ENCODE measurements around the gene PCDH9.

The PCDH9 gene

DNA sequence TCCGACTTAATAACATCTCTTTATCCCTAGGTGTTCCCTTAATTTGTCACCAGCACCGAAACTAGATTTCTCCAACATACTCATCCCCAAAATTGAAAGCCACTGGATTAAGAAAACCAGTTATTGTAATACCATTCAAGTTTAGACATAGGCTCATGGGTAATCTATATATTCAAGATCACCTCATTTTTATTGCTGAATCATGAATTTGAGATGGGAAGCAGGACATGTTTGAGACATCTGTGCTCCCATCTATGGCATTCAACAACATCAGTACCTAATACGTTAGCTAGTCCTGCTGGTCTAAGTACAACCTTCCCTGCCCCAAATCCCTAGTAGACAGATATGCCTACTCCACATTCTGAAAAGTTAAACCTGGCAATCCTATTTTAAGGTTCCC, 820.6 kb downstream of the PCDH9 start:
- H4K20me1 ChIP-seq (ENCODE audit: insufficient read depth, low read length, poor library complexity, severe bottlenecking), result no peaks in the 10 kb centered on the region
- H2AFZ ChIP-seq (ENCODE audit: low read length), result no peak overlapping the region
- no peak for TF ChIP-seq EZH2phosphoT487 (IDR thresholded peaks at IDR 0.05; ENCODE audit: borderline replicate concordance)
- TF ChIP-seq, protein P1, sequence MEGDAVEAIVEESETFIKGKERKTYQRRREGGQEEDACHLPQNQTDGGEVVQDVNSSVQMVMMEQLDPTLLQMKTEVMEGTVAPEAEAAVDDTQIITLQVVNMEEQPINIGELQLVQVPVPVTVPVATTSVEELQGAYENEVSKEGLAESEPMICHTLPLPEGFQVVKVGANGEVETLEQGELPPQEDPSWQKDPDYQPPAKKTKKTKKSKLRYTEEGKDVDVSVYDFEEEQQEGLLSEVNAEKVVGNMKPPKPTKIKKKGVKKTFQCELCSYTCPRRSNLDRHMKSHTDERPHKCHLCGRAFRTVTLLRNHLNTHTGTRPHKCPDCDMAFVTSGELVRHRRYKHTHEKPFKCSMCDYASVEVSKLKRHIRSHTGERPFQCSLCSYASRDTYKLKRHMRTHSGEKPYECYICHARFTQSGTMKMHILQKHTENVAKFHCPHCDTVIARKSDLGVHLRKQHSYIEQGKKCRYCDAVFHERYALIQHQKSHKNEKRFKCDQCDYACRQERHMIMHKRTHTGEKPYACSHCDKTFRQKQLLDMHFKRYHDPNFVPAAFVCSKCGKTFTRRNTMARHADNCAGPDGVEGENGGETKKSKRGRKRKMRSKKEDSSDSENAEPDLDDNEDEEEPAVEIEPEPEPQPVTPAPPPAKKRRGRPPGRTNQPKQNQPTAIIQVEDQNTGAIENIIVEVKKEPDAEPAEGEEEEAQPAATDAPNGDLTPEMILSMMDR (conservative IDR thresholded peaks at IDR 0.05; ENCODE audit: low read length), result no peak

DNA sequence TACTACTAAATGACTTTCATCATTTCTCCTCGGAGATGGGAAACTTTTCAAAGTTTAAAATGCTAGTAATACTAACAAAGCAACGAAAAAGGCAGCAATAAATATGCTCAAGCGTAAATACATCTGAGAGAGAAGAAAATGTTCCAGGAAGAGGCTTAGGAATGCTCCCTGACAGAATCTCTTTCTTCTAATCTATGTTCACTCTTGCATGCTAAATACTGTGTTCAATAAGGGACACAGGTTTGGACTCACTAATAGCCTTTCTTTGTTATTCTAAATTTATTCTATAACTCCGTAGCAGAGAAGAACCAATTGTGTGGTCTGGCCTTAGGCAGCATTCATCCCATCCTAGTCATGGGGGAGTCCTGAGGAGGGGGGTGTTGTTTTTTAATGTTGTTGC, 823.0 kb downstream of the PCDH9 start:
- Histone ChIP-seq H3K4me2 (ENCODE audit: low read depth, low read length, poor library complexity, severe bottlenecking) (no peak overlapping the region), H3K4me1 (ENCODE audit: insufficient read depth, low read length, poor library complexity, severe bottlenecking) (no peaks in the 10 kb centered on the region), H3K27me3 (ENCODE audit: insufficient read depth, low read length, poor library complexity, severe bottlenecking) (no peaks in the 10 kb centered on the region), H3K4me3 (ENCODE audit: low read length, poor library complexity, severe bottlenecking) (no peak overlapping the region), H3F3A (ENCODE audit: low read depth) (no peaks in the 10 kb centered on the region), H3K9ac (ENCODE audit: low read depth, low read length, poor library complexity, severe bottlenecking) (no peak overlapping the region), H3K79me2 (ENCODE audit: insufficient read depth, low read length) (no peaks in the 10 kb centered on the region), H3K9me3 (ENCODE audit: insufficient read depth, low read depth, low read length) (no peaks in the 10 kb centered on the region), H3K9me2 (replicated peaks; ENCODE audit: low read depth, low read length) (no peaks in the 10 kb centered on the region), H3K36me3 (ENCODE audit: insufficient read depth, low read length) (no peaks in the 10 kb centered on the region), H4K20me1 (ENCODE audit: insufficient read depth, low read length, poor library complexity, severe bottlenecking) (no peaks in the 10 kb centered on the region), H2AFZ (ENCODE audit: low read length) (no peak overlapping the region)
- TF ChIP-seq, protein P1 (conservative IDR thresholded peaks at IDR 0.05; ENCODE audit: low read length), result no peak
- no peak for TF ChIP-seq EZH2phosphoT487 (IDR thresholded peaks at IDR 0.05; ENCODE audit: borderline replicate concordance)

More for the DNA sequence above, 820.6 kb downstream of the PCDH9 start:
- Histone ChIP-seq H3K9me3 (ENCODE audit: insufficient read depth, low read depth, low read length) (no peaks in the 10 kb centered on the region), H3K79me2 (ENCODE audit: insufficient read depth, low read length) (no peaks in the 10 kb centered on the region), H3F3A (ENCODE audit: low read depth) (no peaks in the 10 kb centered on the region), H3K4me1 (ENCODE audit: insufficient read depth, low read length, poor library complexity, severe bottlenecking) (no peaks in the 10 kb centered on the region), H3K9me2 (replicated peaks; ENCODE audit: low read depth, low read length) (no peaks in the 10 kb centered on the region), H3K36me3 (ENCODE audit: insufficient read depth, low read length) (no peaks in the 10 kb centered on the region), H3K9ac (ENCODE audit: low read depth, low read length, poor library complexity, severe bottlenecking) (no peak overlapping the region), H3K4me2 (ENCODE audit: low read depth, low read length, poor library complexity, severe bottlenecking) (no peak overlapping the region), H3K4me3 (ENCODE audit: low read length, poor library complexity, severe bottlenecking) (no peak overlapping the region), H3K27me3 (ENCODE audit: insufficient read depth, low read length, poor library complexity, severe bottlenecking) (no peaks in the 10 kb centered on the region)

DNA sequence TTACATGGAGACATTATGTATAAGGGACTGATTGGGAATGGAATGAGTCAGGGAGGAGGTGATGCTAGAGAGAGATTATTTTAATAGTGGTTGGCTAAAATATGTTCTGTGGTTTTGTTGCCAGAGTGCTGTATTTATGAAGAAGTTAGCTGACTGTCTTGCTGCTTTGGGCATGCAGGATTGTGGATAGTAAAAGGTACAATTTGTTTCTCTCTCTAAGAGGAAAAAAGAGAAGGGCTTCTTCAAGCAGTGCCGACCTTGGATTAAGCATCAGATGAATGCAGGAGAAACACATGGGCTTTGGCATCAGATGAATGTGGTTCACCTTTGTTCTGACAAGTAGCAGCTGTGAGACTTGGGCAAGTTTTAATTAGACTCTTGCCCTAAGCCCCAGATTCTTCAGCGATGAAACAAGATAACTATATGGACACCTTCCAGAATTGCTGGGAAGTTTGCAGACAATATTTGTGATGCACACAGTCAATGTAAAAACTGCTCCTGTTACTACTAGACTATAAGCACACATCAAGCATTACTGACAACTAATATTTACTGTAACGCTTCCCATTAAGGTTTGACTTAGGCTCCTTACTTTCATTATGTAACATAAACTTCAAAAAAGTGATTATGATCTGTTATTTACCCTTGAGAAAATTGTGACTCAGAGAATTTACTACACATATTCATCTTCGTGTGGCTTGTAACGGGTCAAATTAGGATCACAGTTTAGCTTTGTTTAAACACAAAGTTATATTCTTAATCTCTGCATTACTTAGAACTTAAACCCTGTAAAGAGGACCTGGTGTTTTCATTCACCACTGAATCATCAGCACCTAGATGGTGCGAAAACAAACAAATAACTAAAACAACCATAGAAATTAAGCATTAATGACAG, 824.0 kb downstream of the PCDH9 start:
- Histone ChIP-seq H3K36me3 (ENCODE audit: insufficient read depth, low read length) (no peaks in the 10 kb centered on the region), H3K4me3 (ENCODE audit: low read length, poor library complexity, severe bottlenecking) (no peak overlapping the region), H3K9ac (ENCODE audit: low read depth, low read length, poor library complexity, severe bottlenecking) (no peak overlapping the region), H2AFZ (ENCODE audit: low read length) (no peak overlapping the region), H3K79me2 (ENCODE audit: insufficient read depth, low read length) (no peaks in the 10 kb centered on the region), H4K20me1 (ENCODE audit: insufficient read depth, low read length, poor library complexity, severe bottlenecking) (no peaks in the 10 kb centered on the region), H3K9me3 (ENCODE audit: insufficient read depth, low read depth, low read length) (no peaks in the 10 kb centered on the region), H3K9me2 (replicated peaks; ENCODE audit: low read depth, low read length) (no peaks in the 10 kb centered on the region), H3K4me2 (ENCODE audit: low read depth, low read length, poor library complexity, severe bottlenecking) (no peak overlapping the region), H3K4me1 (ENCODE audit: insufficient read depth, low read length, poor library complexity, severe bottlenecking) (no peaks in the 10 kb centered on the region), H3K27me3 (ENCODE audit: insufficient read depth, low read length, poor library complexity, severe bottlenecking) (no peaks in the 10 kb centered on the region), H3F3A (ENCODE audit: low read depth) (no peaks in the 10 kb centered on the region)
- TF ChIP-seq EZH2phosphoT487 (IDR thresholded peaks at IDR 0.05; ENCODE audit: borderline replicate concordance), result no peak
- TF ChIP-seq, protein P1 (conservative IDR thresholded peaks at IDR 0.05; ENCODE audit: low read length), result no peak

Measured in Loucy (cell line).